Ammon's horn (tissue), 1 donor: ENCODE results near the gene DNAJC18.
"Not testable (repeated sequence)": the region's sequence is repeated elsewhere in the genome, so short reads cannot be mapped to it uniquely, and the experiment has no call there.

Source experiments
- DNase-seq: peaks from one replicate; pipeline ENCODE4 v3.0.0-alpha.2; 2016; ENCODE audit warnings: low spot score

Gene DNAJC18

GRCh38 chr5:139461176-139461575 is 21.9 kb upstream of the DNAJC18 start:
- DNase-seq: no peak

- no peak for DNase-seq
Observed at GRCh38 chr5:139460455-139460854, 21.1 kb upstream of the DNAJC18 start.

DNA sequence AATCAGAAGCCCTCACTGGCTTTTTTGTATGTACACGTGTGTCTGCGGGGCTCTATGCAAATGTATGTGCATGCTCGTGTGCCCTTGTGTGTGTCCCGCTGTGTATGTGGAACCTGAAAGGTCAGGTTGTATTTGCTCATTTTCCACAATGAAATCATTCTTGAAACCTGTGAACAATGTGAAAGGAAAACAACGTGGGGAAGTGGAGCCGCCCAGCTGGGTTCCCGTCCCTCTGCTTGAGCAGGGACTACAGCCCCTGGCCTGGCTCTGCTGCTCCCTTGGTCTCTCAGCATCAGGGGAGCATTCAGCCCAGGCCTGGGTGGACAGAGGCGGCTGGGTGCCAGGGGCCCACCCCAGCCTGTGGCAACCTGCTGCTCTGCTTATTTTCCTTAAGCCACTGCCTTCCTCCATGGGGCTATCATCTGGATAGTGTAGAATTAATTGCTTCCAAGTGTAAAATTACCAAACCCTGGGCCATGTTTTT is 20.2 kb upstream of the DNAJC18 start:
- no peak for DNase-seq

DNA sequence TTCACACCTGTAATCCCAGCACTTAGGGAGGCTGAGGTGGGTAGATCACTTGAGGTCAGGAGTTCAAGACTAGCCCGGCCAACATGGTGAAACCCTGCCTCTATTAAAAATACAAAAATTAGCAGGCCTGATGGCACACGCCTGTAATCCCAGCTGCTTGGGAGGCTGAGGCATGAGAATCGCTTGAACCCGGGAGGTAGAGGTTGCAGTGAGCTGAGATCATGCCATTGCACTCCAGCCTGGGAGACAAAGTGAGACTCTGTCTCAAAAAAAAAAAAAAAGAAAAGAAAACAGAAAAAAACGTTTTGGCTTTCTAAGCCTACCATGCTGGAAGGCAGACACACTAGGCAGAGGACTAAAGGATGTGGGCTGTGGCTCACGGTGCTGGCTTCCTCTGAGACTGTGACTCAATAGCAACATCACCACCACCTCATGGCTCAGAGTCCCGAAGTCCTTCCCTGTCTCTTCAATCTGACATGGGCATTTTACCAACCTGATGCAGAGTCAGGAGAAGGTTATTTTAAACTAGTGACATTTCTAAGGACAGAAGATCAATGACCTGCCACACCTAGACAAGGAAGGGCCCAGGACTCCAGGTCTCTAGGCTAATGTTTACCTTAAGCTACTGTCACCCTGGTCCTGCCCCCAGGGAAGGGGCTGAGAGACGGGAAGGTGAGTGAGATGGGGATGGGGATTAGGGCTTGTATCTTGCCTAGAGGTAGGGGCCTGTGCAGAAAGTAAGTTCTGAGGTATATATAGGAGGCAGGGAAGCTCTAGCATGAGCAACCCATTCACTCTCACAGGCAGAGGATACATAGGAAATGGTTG is 19.5 kb upstream of the DNAJC18 start:
- no peak for DNase-seq

DNA sequence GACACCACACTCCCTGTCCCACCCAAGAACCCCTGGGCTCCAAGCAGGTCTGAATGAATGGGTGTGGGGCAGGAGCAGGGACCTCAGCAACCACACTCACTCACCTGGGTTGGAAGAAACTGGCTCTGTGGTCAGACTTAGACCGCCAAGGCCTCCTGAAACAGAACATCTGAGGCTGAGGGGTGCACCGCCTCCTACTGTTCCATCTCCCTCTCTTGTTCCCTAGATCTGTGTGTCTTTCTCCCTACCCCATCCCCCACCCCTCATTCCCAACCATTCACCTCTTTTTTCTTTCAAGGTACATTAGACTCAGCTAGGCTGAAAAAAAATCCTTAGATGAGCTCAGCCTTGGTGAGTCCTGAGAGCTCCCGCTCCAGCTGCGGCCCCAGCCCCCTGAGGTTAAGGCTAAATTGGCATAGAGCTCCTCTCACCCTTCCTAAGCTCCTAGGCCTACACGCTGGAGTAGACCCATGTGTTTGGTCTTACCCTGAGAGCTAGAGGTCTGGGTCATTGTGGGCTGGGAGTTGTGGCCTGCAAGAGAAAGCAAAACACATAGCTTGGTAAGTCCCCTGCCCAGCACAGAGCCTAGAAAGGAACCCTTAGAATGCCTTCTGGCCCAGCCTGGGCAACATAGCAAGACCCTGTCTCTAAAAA is 18.5 kb upstream of the DNAJC18 start:
- no peak for DNase-seq

GRCh38 chr5:139457241-139457640 is 17.9 kb upstream of the DNAJC18 start:
- no peak for DNase-seq

- DNase-seq: no peak
Observed at GRCh38 chr5:139456776-139457175, 17.5 kb upstream of the DNAJC18 start.

- no peak for DNase-seq
Observed at GRCh38 chr5:139454568-139455290, 15.4 kb upstream of the DNAJC18 start.

DNA sequence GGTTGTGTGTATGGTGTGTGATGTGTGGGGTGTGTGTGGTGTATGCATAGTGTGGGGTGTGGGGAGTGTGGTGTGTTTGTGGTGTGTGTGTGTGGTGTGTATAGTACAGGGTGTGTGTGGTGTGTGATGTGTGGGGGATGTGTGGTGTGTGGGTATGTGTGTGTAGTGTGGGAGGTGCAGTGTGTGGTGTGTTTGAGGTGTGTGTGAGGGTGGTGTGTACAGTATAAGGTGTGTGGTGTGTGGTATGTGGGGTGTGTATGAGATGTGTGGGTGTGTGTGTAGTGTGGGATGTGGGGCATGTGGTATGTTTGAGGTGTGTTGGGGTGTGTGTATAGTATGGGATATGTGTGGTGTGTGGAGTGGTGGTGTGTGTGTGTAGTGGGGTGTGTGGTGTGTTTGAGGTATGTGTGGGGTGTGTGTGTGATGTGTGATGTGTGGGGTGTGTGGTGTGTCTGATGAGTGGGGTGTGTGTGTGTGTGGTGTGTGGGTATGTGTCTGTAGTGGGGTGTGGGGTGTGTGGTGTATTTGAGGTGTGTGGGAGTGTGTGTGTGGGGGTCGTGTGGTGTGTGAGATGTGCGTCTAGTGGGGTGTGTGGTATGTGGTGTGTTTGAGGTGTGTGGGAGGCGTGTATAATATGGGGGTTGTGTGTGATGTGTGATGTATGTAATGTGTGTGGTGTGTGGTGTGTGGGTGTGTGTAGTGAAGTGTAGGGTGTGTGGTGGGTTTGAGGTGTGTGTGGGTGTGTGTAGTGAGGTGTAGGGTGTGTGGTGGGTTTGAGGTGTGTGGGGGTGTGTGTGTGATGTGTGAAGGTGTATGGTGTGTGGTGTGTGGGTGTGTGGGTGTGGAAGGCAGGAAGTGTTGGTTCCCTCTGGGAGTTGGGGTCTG is 14.6 kb upstream of the DNAJC18 start:
- no peak for DNase-seq

DNA sequence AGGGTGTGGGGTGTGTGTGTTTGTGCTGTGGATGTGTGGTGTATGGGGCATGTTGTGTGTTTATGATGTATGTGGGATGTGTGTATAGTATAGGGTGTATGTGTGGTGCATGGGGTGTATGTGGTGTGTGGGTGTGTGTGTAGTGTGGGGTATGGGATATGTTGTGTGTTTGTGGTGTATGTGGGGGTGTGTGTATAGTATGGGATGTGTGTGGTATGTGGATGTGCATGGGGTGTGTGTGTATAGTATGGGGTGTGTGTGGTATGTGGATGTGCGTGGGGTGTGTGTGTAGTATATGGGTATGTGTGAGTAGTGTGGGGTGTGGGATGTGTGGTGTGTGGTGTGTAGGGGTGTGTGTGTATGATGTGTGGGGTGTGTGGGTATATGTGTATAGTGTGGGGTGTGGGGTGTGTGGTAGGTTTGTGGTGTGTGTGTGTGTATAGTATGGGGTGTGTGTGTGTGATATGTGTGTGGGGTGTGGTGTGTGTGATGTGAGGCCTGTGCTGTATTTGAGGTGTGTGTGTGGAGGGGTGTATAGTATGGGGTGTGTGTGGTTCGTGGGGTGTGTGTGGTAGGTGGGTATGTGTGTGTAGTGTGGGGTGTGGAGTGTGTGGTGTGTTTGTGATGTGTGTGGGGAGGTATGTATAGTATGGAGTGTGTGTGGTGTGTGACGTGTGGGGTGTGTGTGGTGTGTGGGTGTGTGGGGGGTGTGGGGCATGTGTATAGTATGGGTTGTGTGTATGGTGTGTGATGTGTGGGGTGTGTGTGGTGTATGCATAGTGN is 12.7 kb upstream of the DNAJC18 start:
- no peak for DNase-seq

DNA sequence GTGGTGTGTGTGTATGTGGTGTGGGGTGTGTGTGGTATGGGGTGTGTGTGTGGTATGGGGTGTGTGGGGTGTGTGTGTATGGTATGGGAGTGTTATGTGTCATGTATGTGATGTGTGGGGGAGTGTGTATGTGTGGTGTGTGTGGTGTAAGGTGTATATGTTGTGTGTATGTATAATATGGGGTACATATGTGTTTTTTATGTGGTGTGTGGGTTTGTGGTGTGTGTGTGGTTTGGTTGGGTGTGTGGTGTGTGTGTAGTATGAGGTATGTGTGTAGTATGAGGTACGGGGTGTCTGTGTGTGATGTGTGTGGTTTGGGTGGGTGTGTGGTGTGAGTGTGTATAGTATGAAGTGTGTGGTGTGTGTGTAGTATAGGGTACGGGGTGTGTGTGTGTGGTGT is 11.9 kb upstream of the DNAJC18 start:
- no peak for DNase-seq

DNA sequence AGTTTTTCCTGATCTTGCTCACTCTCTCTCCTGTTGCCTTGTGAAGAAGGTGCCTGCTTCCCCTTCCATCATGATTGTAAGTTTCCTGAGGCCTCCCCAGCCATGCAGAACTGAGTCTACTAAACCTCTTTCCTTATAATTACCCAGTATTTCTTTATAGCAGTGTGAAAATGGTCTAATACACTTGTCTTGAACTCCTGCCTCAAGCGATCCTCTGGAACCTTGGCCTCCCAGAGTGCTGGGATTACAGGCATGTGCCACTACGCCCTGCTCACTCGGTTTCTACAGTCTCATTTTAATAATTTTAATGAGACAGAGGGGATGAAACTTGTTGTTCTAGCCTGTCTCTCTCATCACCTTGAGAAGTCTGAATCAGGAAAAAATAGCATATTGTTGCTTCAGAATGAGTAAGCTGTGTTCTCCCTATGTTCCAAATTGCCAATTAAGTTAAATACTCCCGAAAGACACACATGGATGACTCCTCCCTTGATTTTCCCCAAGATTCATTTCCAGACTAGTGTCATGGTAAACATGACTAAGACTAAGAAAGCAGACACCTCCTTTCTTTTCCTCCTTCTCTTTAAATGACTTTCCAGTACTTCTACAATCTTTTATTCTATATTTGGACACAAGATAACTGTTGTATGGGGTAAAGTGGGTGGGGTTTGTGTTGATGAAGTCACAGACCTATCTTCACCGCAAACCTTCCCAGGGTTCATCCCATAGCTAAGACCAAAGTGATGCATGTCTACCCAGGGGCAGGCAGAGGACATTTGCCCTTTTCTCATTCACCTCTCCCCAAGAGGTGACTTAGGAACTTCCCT is 7.8 kb upstream of the DNAJC18 start:
- no peak for DNase-seq

DNA sequence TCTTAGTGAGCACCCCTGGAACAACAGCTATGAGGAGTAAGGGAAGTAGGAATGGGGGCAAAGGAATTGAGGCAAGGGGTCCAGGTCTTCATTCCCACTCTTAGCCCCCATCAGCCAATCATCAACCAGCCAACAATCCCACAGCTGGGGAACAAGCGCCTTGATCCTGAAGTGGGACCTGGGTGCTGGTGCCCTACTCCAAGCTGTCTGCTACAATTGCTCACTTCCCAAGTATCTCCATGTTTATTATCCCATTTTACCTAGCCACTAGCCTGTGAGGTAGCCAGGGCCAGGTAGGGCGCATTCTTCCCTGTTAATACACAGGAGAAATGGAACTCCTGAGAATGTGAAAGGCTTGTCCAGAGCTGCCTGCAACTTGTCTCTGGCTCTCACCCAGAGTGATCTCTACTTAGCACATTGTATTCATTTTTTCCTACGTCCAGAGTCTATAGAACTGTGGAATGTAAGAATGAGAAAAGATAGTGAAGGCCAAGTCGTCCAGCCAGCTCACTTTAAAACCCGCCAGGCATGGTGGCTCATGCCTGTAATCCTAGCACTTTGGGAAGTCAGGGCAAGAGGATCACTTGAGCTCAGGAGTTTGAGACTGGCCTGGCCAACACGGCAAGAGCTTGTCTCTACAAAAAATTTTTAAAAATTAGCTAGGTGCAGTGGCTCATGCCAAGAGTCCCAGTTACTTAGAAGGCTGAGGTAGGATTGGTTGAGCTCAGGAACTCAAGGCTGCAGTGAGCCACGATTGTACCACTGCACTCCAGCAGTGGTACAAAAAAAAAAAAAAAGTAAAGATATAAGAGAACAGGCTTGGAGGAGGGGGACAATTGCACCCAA is 6.2 kb upstream of the DNAJC18 start:
- DNase-seq: no peak

GRCh38 chr5:139443831-139444453 is 4.6 kb upstream of the DNAJC18 start:
- no peak for DNase-seq

- not testable (repeated sequence) for DNase-seq
Observed at GRCh38 chr5:139440416-139440815, 1.1 kb upstream of the DNAJC18 start.

DNA sequence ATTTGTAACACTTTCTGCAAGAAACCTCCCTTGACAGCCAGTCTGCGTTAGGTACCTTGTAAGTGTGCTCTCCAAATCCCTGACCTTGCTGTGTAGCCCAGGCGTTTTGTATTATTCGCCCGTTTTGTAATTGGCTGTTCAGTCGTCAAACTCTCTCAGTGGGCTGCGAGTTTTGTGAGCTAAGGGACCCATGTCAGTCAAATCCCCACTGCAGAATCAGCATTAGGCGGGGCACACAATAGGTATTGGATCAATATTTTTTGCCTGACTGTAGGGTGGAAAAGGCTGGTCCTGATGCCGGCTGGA is 665 bp downstream of the DNAJC18 start:
- no peak for DNase-seq

GRCh38 chr5:139435676-139436075 is 3.6 kb downstream of the DNAJC18 start:
- no peak for DNase-seq

DNA sequence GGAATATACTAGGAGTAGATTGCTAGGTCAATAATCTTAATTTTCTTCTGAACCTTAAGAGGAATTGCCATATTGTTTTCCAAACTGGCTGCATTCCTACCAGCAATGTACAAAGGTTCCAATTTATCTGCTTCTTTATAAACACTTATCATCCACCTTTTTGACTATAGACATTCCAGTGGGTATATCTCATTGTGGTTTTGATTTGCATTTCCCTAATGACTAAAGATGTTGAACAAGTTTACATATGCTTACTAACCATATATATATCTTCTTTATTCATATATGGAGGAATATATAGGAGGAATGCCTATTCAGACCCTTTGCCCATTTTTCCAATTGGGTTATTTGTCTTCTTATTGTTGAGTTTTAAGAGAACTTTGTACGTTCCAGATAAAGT is 7.6 kb downstream of the DNAJC18 start:
- DNase-seq: no peak

DNA sequence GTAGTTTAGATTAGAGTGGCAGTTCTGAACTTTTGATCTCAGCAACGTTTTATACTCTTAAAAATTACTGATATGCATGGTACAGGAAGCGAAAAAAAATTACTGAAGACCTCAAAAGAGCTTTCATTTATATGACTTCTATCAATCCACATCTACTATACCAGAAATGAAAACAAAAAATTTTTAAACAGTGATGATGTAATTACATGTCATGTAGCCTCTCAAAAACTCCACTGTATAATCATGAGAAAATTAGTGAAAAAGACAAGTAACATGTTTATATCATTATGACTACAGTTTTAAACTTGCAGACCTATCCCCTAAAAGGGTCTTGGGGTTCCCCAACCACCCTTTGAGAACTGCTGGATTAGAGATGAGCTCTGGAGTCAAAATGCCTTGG is 9.3 kb downstream of the DNAJC18 start:
- DNase-seq: no peak
